Upper lobe of left lung (tissue), 4 donors: Measurements from ENCODE around the gene ZNF117.
"Not testable (repeated sequence)": the region's sequence is repeated elsewhere in the genome, so short reads cannot be mapped to it uniquely, and the experiment has no call there.

Experiments used
- POLR2A ChIP-seq, 4 donors: fragments of 450-650 bp; IDR thresholded peaks; one replicate each; pipeline ENCODE4 v1.5.1; 2016 to 2017; ENCODE audit warnings: antibody characterized with exemption in 4 of 4, mild to moderate bottlenecking in 2 of 4
- POLR2AphosphoS5 ChIP-seq, 2 donors: sonication (generic); formaldehyde crosslinking; IDR thresholded peaks; one replicate each; pipeline ENCODE4 v1.5.1; 2017; ENCODE audit warnings: antibody characterized with exemption in 2 of 2
- TF ChIP-seq, protein P1 (sequence below), 6 experiments: fragments of 450-650 bp in 4 of 6; fragments of 200-600 bp in 2 of 6; sonication (generic) in 2 of 6; IDR thresholded peaks; one replicate each; pipeline ENCODE4 v1.5.1; 2016 to 2019; ENCODE audit warnings: antibody characterized with exemption in 6 of 6

DNA sequence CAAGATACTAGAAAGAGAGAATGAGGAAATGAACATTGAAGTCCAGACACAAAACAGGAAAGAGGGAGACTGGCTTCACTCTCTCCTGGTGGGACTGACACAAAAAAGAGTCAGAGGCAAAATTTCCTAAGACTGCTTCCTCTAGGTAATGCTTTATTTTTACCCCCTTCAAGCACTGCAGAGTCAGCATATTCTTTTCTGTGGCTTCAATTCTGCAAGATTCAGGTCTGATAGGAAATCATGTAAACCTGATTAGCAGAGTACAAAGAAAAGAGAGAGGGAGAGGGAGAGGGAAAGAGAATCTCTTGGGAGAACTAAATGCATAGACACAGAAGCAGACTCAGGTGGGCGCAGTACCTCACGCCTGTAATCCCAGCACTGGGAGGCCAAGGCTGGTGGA lies 18.6 kb upstream of the ZNF117 start:
- TF ChIP-seq POLR2AphosphoS5, POLR2A (IDR thresholded peaks at IDR 0.05): not testable (repeated sequence)
- TF ChIP-seq, protein P1, sequence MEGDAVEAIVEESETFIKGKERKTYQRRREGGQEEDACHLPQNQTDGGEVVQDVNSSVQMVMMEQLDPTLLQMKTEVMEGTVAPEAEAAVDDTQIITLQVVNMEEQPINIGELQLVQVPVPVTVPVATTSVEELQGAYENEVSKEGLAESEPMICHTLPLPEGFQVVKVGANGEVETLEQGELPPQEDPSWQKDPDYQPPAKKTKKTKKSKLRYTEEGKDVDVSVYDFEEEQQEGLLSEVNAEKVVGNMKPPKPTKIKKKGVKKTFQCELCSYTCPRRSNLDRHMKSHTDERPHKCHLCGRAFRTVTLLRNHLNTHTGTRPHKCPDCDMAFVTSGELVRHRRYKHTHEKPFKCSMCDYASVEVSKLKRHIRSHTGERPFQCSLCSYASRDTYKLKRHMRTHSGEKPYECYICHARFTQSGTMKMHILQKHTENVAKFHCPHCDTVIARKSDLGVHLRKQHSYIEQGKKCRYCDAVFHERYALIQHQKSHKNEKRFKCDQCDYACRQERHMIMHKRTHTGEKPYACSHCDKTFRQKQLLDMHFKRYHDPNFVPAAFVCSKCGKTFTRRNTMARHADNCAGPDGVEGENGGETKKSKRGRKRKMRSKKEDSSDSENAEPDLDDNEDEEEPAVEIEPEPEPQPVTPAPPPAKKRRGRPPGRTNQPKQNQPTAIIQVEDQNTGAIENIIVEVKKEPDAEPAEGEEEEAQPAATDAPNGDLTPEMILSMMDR (IDR thresholded peaks at IDR 0.05) = not testable (repeated sequence)
